K562 (cell line): ENCODE measurements around the gene EVA1A. TPM values are rescaled to one million over a fixed set of nuclear protein-coding genes. Genes with fewer than 3 reads are reported as not detected.

ENCODE experiments used
- ATAC-seq: fragments of 200-7000 bp; cut with Tn5 transposase; 3 replicates; pipeline ENCODE4 v1.9.1; 2020; ENCODE audit warnings: moderate library complexity
- BruUV-seq: library from RNA; stranded (reverse); fragments of 400-500 nt; replicated peaks from 2 replicates; lab custom pipeline; 2021; lab: Mats Ljungman, UMichigan
- CTCF ChIA-PET: fragments of 300-600 bp; formaldehyde crosslinking; extraction: SDS; loops from one replicate; lab custom pipeline; 2021; ENCODE audit warnings: low intra/inter-chr PET ratio; lab: Yijun Ruan, JAX
- POLR2A ChIA-PET: fragments of 300-600, 350-650 bp; sonication (Branson Sonifier 250); formaldehyde crosslinking; extraction: SDS; loops from one replicate; lab custom pipeline; 2021; ENCODE audit warnings: antibody characterized with exemption, inconsistent platforms; lab: Yijun Ruan, JAX
- DNase-seq, 4 experiments: peaks; one replicate each; pipeline versions ENCODE4 v3.0.0 to v3.0.0-alpha.2; 2011 to 2018; ENCODE audit warnings: low spot score in 3 of 4, mixed read lengths in 3 of 4; ENCODE audit errors: extremely low read depth in 1 of 4
- FAIRE-seq: peaks from 2 replicates; lab custom pipeline; 2011; peaks lifted over from hg19 to GRCh38; lab: Jason Lieb, UNC
- H2AFZ ChIP-seq: 2 replicates; pipeline ENCODE4 v1.6.0; 2011; ENCODE audit warnings: low read depth, low read length, control low read depth, inconsistent platforms
- H3K27ac ChIP-seq: fragments of 200-600 bp; 3 replicates; pipeline ENCODE4 v1.8.0; 2011; ENCODE audit warnings: low read depth, mild to moderate bottlenecking, control low read depth, inconsistent platforms, low read length, moderate library complexity, mixed read lengths; ENCODE audit errors: extremely low read depth
- H3K27me3 ChIP-seq, 2 experiments: fragments of 300-600 bp in 1 of 2; 2 replicates in 1 of 2; 3 replicates in 1 of 2; pipeline versions ENCODE4 v1.6.0 to v1.8.0; 2011; ENCODE audit warnings: inconsistent platforms in 2 of 2, low read length in 2 of 2, mild to moderate bottlenecking in 1 of 2, mixed read lengths in 1 of 2, moderate library complexity in 1 of 2; ENCODE audit not compliant: control insufficient read depth in 2 of 2, insufficient read depth in 2 of 2
- H3K36me3 ChIP-seq: fragments of 300-600 bp; 3 replicates; pipeline ENCODE4 v1.8.0; 2011; ENCODE audit warnings: mild to moderate bottlenecking, low read length, inconsistent platforms; ENCODE audit not compliant: control insufficient read depth, insufficient read depth
- H3K4me1 ChIP-seq, 2 experiments: fragments of 200-600 bp in 1 of 2; replicated peaks in 1 of 2; 2 replicates in 1 of 2; 3 replicates in 1 of 2; pipeline versions ENCODE4 v1.5.1 to v1.8.0; 2011; ENCODE audit warnings: inconsistent platforms in 2 of 2, low read length in 2 of 2, mild to moderate bottlenecking in 1 of 2, mixed read lengths in 1 of 2, moderate library complexity in 1 of 2; ENCODE audit not compliant: control insufficient read depth in 2 of 2, insufficient read depth in 2 of 2
- H3K4me2 ChIP-seq: 2 replicates; pipeline ENCODE4 v1.6.1; 2011; ENCODE audit warnings: low read length, control low read depth, inconsistent platforms, mixed read lengths; ENCODE audit not compliant: insufficient read depth
- H3K4me3 ChIP-seq: fragments of 200-600 bp; sonication (generic), shearing (Covaris generic); 2 replicates; pipeline ENCODE4 v1.5.1; 2016; ENCODE audit warnings: control low read depth, inconsistent platforms
- H3K79me2 ChIP-seq: fragments of 200-600 bp; 3 replicates; pipeline ENCODE4 v1.8.0; 2011; ENCODE audit warnings: low read length, inconsistent platforms; ENCODE audit not compliant: control insufficient read depth, insufficient read depth
- H3K9ac ChIP-seq, 2 experiments: 2 replicates each; pipeline versions ENCODE4 v1.6.0 to v1.6.1; 2011; ENCODE audit warnings: low read depth in 2 of 2, low read length in 2 of 2, control low read depth in 1 of 2, inconsistent platforms in 1 of 2, mild to moderate bottlenecking in 1 of 2, mixed read lengths in 1 of 2; ENCODE audit not compliant: insufficient read depth in 1 of 2
- H3K9me1 ChIP-seq: one replicate; pipeline ENCODE4 v1.6.0; 2011; ENCODE audit warnings: inconsistent platforms, mild to moderate bottlenecking, low read length, moderate library complexity; ENCODE audit not compliant: control insufficient read depth, insufficient read depth
- H3K9me3 ChIP-seq: replicated peaks from 2 replicates; pipeline ENCODE4 v1.5.1; 2011; ENCODE audit warnings: low read depth, low read length, inconsistent platforms; ENCODE audit not compliant: control insufficient read depth, insufficient read depth
- H4K20me1 ChIP-seq: replicated peaks from 2 replicates; pipeline ENCODE4 v1.6.1; 2011; ENCODE audit warnings: low read length, inconsistent platforms, mixed read lengths; ENCODE audit not compliant: control insufficient read depth, insufficient read depth
- CEBPB ChIP-seq: fragments of 450-650 bp; IDR thresholded peaks from 2 replicates; pipeline ENCODE4 v1.6.1; 2016; ENCODE audit warnings: missing genetic modification characterization, missing compliant biosample characterization
- MXI1 ChIP-seq: IDR thresholded peaks from 2 replicates; pipeline ENCODE4 v1.6.1; 2011; ENCODE audit warnings: low read depth, mild to moderate bottlenecking, improper control_type of control experiment, low read length
- RBM22 ChIP-seq: fragments of 200-400 bp; formaldehyde crosslinking; IDR thresholded peaks from 2 replicates; pipeline ENCODE4 v1.6.1; 2018; ENCODE audit warnings: low read length, low read depth; ENCODE audit not compliant: poor library complexity, severe bottlenecking
- RBM34 ChIP-seq: fragments of 200-400 bp; formaldehyde crosslinking; IDR thresholded peaks from 2 replicates; pipeline ENCODE4 v1.6.1; 2018; ENCODE audit warnings: low read length, borderline replicate concordance; ENCODE audit not compliant: insufficient read depth
- TFE3 ChIP-seq: fragments of 450-650 bp; formaldehyde crosslinking; IDR thresholded peaks from 2 replicates; pipeline ENCODE4 v1.4.0; 2020; ENCODE audit warnings: mild to moderate bottlenecking, mixed read lengths
- ZC3H11A ChIP-seq: IDR thresholded peaks from 2 replicates; pipeline ENCODE4 v1.6.1; 2012; ENCODE audit warnings: low read depth, low read length, improper control_type of control experiment
- WGBS: fragments of 100-300 bp; shearing (Covaris generic); methylation state at CpG from one replicate; pipeline ENCODE4 v1.1.6; 2016; ENCODE audit warnings: low coverage, mixed read lengths; ENCODE audit not compliant: insufficient coverage; ENCODE audit errors: missing lambda C conversion rate; 5-methylcytosine and 5-hydroxymethylcytosine counted together
- in situ Hi-C: fragments of 300-500 bp; cut with MboI; formaldehyde crosslinking; loops from 4 replicates; pipeline ENCODE4 v1.15.0; 2018; ENCODE audit warnings: inconsistent platforms, mixed read lengths
- intact Hi-C: fragments of 100-400 bp; cut with micrococcal nuclease; formaldehyde crosslinking; loops from 2 replicates; pipeline ENCODE4 v1.14.2; 2022
- polyA plus RNA-seq, 8 experiments: library from polyadenylated mRNA; depleted of rRNA in 4 of 8; stranded (reverse) in 5 of 8; unstranded in 3 of 8; fragments of >200 nt; fragmentation: Nextera tagmentation in 2 of 8; fragmentation: Illumina TruSeq in 1 of 8; extraction: Ambion mirVana in 2 of 8; extraction: Trizol in 1 of 8; gene quantifications; 2 replicates each; pipeline versions ENCODE4 v1.2.1 to v1.2.3, GENCODE V29; 2011 to 2014; ENCODE audit warnings: inconsistent platforms in 1 of 8, missing spikeins in 1 of 8
- total RNA-seq, 7 experiments: library from RNA; depleted of rRNA in 6 of 7; stranded (reverse); fragments of >200 nt in 6 of 7; fragmentation: Illumina TruSeq in 2 of 7; extraction: Trizol in 2 of 7; gene quantifications; 2 replicates each; pipeline versions ENCODE4 v1.2.1 to v1.2.3, GENCODE V29; 2011 to 2021; ENCODE audit warnings: low replicate concordance in 1 of 7

EVA1A gene
- total and polyA plus RNA-seq, 9 of the 15 experiments (the other 6 are each of a cell fraction or from before 2014, with no cell fraction given) = not detected

DNA sequence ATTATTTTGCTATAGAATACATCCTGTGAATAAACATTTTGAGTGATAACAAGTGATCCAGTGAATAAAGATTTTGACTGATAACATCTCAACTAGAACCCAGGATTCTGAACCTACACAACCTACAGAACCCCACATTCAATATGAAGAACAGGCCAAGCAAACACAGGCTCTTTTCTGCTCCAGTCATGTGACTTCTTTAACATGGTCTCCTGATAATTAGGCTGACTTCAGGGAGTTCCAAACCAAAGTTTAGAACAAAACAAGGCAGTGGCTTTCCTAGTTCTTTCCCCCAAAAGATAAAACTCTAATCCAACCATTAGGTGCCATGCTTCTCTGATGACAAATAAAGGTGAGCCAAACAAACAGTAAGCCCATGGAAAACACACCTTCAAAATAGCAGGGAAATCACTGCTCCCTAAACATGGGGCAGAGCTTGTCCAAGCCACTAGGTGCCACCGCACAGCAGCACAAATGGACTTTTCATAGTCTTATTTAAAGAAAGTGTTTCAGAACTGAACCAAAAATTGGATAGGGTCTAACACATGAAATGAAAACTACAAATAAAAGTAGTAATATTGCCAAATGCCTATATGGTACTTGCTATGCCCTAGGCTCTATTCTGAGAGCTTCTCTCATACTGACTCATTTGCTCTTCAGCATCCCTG, 95.3 kb downstream of the EVA1A start:
- no peaks in the 10 kb centered on the region for H3K4me1 ChIP-seq
- no peak overlapping the region for H3K9ac ChIP-seq
- no peak for FAIRE-seq
- no TSS peak for BruUV-seq
- intact Hi-C loops = loop anchor here (2.0 to 5.0 kb wide), 3 partner anchors 143 to 398 kb away; no protein-coding TSS in a partner anchor
- ChIA-PET CTCF (interaction anchor here (1.4 to 2.8 kb wide), 2 partner anchors 143 to 162 kb away, joined by 7 to 11 read pairs; no protein-coding TSS in a partner anchor), POLR2A (interaction anchor here (0.7 kb wide), 1 partner anchor 73 kb away, joined by 4 read pairs; no protein-coding TSS in a partner anchor)
- TF ChIP-seq RBM34 = no peak
- TF ChIP-seq CEBPB (tag) = no peak
- TF ChIP-seq TFE3 (CRISPR knock-in tag) = peak; percentile 53
- no peak for TF ChIP-seq RBM22
- no peak for TF ChIP-seq MXI1
- TF ChIP-seq ZC3H11A = no peak
- no peaks in the 10 kb centered on the region for H3K9me1 ChIP-seq
- H3K27me3 ChIP-seq = no peaks in the 10 kb centered on the region
- H3K27ac ChIP-seq = no peak overlapping the region
- in situ Hi-C loops = loop anchor here (10.0 kb wide), 1 partner anchor 139 kb away; no protein-coding TSS in a partner anchor
- H3K4me2 ChIP-seq = no peak overlapping the region
- H2AFZ ChIP-seq = no peak overlapping the region
- no peak for ATAC-seq
- DNase-seq = no peak
- H3K4me3 ChIP-seq = no peak overlapping the region
- no peaks in the 10 kb centered on the region for H3K79me2 ChIP-seq
- no peaks in the 10 kb centered on the region for H4K20me1 ChIP-seq
- no peaks in the 10 kb centered on the region for H3K9me3 ChIP-seq
- 0% methylated on average over 1 of the region's 1 CpG for WGBS
- H3K36me3 ChIP-seq = no peaks in the 10 kb centered on the region
